Choroid plexus epithelial cell (primary cell): ENCODE measurements around the gene LAMA5.

Experiments
- DNase-seq: peaks from one replicate; pipeline ENCODE4 v3.0.0-alpha.2; 2010; ENCODE audit warnings: low read depth
- H3K4me3 ChIP-seq: 2 replicates; pipeline ENCODE4 v1.5.1; 2011; ENCODE audit warnings: low read depth, mild to moderate bottlenecking, control low read depth, low read length, moderate library complexity
- CTCF ChIP-seq: conservative IDR thresholded peaks from 2 replicates; pipeline ENCODE4 v1.5.1; 2011; ENCODE audit warnings: low read depth, mild to moderate bottlenecking, control low read depth, inconsistent platforms, low read length, moderate library complexity

The LAMA5 gene

GRCh38 chr20:62371588-62372041 is 4.5 kb upstream of the LAMA5 start:
- no peak for DNase-seq
- H3K4me3 ChIP-seq = no peak overlapping the region
- no peak for TF ChIP-seq CTCF

- H3K4me3 ChIP-seq = no peak overlapping the region
- no peak for DNase-seq
- no peak for TF ChIP-seq CTCF
These were observed 3.9 kb upstream of the LAMA5 start for GRCh38 chr20:62370807-62371587.

- no peak for TF ChIP-seq CTCF
- H3K4me3 ChIP-seq = no peak overlapping the region
- DNase-seq = no peak
These were observed 3.1 kb upstream of the LAMA5 start for GRCh38 chr20:62370115-62370806.

- H3K4me3 ChIP-seq = no peak overlapping the region
- TF ChIP-seq CTCF = no peak
- DNase-seq = no peak
These were observed 2.7 kb upstream of the LAMA5 start for GRCh38 chr20:62369815-62370114.

DNA sequence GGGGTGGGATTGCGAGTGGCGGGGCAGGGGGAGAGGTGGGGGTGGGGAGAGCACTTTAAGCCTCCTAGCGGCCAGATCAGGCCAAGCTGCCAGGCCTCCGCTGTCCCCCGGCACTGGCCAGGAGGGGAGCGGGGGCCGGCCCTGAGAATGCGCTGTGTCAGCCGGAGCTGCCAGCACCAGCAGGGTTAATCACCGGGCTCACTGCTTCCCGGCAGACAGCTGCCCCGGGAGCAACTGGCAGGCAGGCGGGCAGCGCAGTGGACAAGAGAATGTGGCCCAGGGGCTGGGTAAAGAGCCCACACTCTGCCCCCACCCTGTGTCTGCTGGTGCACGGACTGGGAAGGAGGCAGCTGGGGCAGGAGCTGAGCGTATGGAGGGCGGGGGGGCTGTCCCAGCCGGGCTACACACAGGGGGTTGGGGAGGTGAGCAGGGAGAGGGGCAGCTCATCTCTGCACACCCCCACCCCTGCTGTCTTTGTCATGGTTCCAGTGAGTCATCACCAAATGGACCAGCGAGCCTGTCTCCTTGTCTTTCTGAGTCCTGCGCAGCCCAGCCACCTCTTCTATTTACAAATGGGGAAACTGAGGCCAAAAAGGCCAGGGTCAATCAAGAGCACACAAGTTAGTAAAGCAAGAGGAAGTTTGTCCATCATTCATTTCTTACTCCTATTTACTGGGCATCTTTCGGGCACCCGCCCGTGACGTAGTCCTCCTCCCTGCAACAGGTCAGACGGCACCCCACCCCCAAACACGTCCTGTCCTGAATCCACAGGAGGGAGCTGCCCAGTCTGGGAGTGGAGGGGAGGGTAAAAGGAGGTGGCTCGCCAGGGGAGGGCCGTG is 2.1 kb upstream of the LAMA5 start:
- peak; percentile 41 for TF ChIP-seq CTCF
- DNase-seq = no peak
- peak overlapping the region; percentile 3 for H3K4me3 ChIP-seq

- H3K4me3 ChIP-seq = peak overlapping the region; percentile 24
- no peak for TF ChIP-seq CTCF
- DNase-seq = no peak
These were observed 1.4 kb upstream of the LAMA5 start for GRCh38 chr20:62368392-62368975.
